MM.1S (cell line): Measurements from ENCODE around the gene NR6A1.

Source experiments
- DNase-seq: peaks from one replicate; pipeline ENCODE4 v3.0.0-alpha.2; 2015
- H2AFZ ChIP-seq: fragments of 300-600 bp; sonication (generic); 2 replicates; pipeline ENCODE4 v1.6.0; 2016; ENCODE audit warnings: antibody characterized with exemption, low read length
- H3F3A ChIP-seq: fragments of 300-600 bp; sonication (generic); 2 replicates; pipeline ENCODE4 v1.6.1; 2016; ENCODE audit warnings: mild to moderate bottlenecking, antibody characterized with exemption, low read length, moderate library complexity, mixed read lengths; ENCODE audit not compliant: insufficient read depth
- H3K27ac ChIP-seq: fragments of 300-600 bp; sonication (generic); 2 replicates; pipeline ENCODE4 v1.5.1; 2016; ENCODE audit warnings: mild to moderate bottlenecking, low read length
- H3K27me3 ChIP-seq: fragments of 300-600 bp; sonication (generic); replicated peaks from 2 replicates; pipeline ENCODE4 v1.6.0; 2016; ENCODE audit warnings: low read length; ENCODE audit not compliant: insufficient read depth
- H3K36me3 ChIP-seq: fragments of 300-600 bp; sonication (generic); replicated peaks from 2 replicates; pipeline ENCODE4 v1.6.1; 2016; ENCODE audit warnings: mild to moderate bottlenecking, low read length, mixed read lengths; ENCODE audit not compliant: insufficient read depth
- H3K4me1 ChIP-seq: fragments of 300-600 bp; sonication (generic); 2 replicates; pipeline ENCODE4 v1.6.1; 2016; ENCODE audit warnings: low read length, mixed read lengths
- H3K4me2 ChIP-seq: fragments of 300-600 bp; sonication (generic); 2 replicates; pipeline ENCODE4 v1.6.0; 2016; ENCODE audit warnings: low read depth, low read length
- H3K4me3 ChIP-seq: fragments of 300-600 bp; sonication (generic); 2 replicates; pipeline ENCODE4 v1.5.1; 2016; ENCODE audit warnings: low read length, mixed read lengths
- H3K79me2 ChIP-seq: fragments of 300-600 bp; sonication (generic); 2 replicates; pipeline ENCODE4 v1.6.1; 2016; ENCODE audit warnings: mixed run types, low read length, mixed read lengths
- H3K9ac ChIP-seq: fragments of 300-600 bp; sonication (generic); 2 replicates; pipeline ENCODE4 v1.6.1; 2016; ENCODE audit warnings: low read length, mixed read lengths
- H3K9me2 ChIP-seq: fragments of 300-600 bp; sonication (generic); replicated peaks from 2 replicates; pipeline ENCODE4 v1.6.1; 2016; ENCODE audit warnings: mild to moderate bottlenecking, low read length, mixed read lengths; ENCODE audit not compliant: insufficient read depth
- H3K9me3 ChIP-seq: fragments of 300-600 bp; sonication (generic); replicated peaks from 2 replicates; pipeline ENCODE4 v1.6.1; 2016; ENCODE audit warnings: mild to moderate bottlenecking, low read length, mixed read lengths; ENCODE audit not compliant: insufficient read depth
- H4K20me1 ChIP-seq: fragments of 300-600 bp; sonication (generic); 2 replicates; pipeline ENCODE4 v1.6.1; 2016; ENCODE audit warnings: mild to moderate bottlenecking, low read length, moderate library complexity, mixed read lengths; ENCODE audit not compliant: insufficient read depth
- CTCF ChIP-seq: fragments of 300-600 bp; sonication (generic); IDR thresholded peaks from 2 replicates; pipeline ENCODE4 v1.5.1; 2016; ENCODE audit warnings: antibody characterized with exemption, low read length, mixed read lengths
- EZH2 ChIP-seq: fragments of 300-600 bp; sonication (generic); optimal IDR thresholded peaks from 2 replicates; pipeline ENCODE3; 2017; ENCODE audit warnings: low read depth, mild to moderate bottlenecking, antibody characterized with exemption, low read length, mixed read lengths
- EZH2phosphoT487 ChIP-seq: fragments of 300-600 bp; sonication (generic); IDR thresholded peaks from 2 replicates; pipeline ENCODE4 v1.6.1; 2018; ENCODE audit warnings: antibody characterized with exemption, low read length

NR6A1 gene

GRCh38 chr9:124654431-124654830, 116.7 kb downstream of the NR6A1 start:
- no peaks in the 10 kb centered on the region for H3K79me2 ChIP-seq
- H3K27me3 ChIP-seq, result no peaks in the 10 kb centered on the region

DNA sequence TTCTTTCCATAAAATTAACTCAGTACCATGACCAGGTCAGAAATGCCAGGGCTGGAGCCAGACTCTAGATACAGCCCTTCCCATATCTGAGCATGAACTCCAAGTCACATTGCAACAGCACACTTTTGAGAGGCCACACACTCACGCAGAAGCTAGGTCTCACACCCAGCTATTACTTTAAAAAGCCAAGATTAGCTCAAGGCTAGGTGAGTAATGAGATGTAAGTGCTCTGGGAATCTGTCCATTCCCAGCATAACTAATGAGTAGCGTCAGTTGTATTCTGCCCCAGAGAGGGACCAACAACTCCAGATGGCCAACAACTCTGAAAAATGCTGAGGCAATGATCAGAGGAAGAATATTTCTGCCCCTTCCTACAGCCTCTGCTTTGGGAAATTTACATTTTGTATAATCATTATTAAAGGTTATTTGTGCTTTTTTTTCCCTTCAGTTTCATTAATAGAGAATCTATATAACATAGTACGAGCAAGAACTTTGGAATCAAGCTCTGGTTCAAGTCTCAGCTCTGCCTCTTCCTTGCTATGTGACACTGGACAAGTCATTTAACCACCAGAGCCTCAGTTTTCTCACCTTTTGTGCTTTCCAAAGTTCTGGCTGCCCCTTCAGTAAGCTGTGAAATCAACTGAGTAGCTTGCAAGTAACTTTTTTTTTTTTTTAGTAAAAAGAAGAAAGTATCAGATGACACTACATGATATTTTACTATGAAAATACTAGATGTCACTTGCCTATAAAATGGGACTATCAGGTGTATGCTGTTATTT, 118.3 kb downstream of the NR6A1 start:
- H3K79me2 ChIP-seq, result no peaks in the 10 kb centered on the region
- H3K9me3 ChIP-seq, result no peaks in the 10 kb centered on the region
- H3K4me2 ChIP-seq, result no peak overlapping the region
- H3K9me2 ChIP-seq, result no peaks in the 10 kb centered on the region
- no peaks in the 10 kb centered on the region for H3K36me3 ChIP-seq
- H3F3A ChIP-seq, result no peaks in the 10 kb centered on the region
- no peak overlapping the region for H2AFZ ChIP-seq
- no peaks in the 10 kb centered on the region for H3K4me1 ChIP-seq
- no peak overlapping the region for H3K4me3 ChIP-seq
- H3K9ac ChIP-seq, result no peak overlapping the region
- no peak for DNase-seq
- H3K27ac ChIP-seq, result no peak overlapping the region
- no peaks in the 10 kb centered on the region for H3K27me3 ChIP-seq
- TF ChIP-seq EZH2phosphoT487, result no peak
- TF ChIP-seq EZH2, result no peak
- TF ChIP-seq CTCF, result no peak
- no peaks in the 10 kb centered on the region for H4K20me1 ChIP-seq

More at GRCh38 chr9:124654431-124654830, 116.7 kb downstream of the NR6A1 start:
- Histone ChIP-seq H3K4me1 (no peaks in the 10 kb centered on the region), H4K20me1 (no peaks in the 10 kb centered on the region), H3K4me3 (no peak overlapping the region), H3K9me2 (no peaks in the 10 kb centered on the region), H3K9me3 (no peaks in the 10 kb centered on the region), H3K36me3 (no peaks in the 10 kb centered on the region), H3K9ac (no peak overlapping the region), H3K27ac (no peak overlapping the region), H3F3A (no peaks in the 10 kb centered on the region), H2AFZ (no peak overlapping the region), H3K4me2 (no peak overlapping the region)
- no peak for DNase-seq
- TF ChIP-seq EZH2 (no peak), CTCF (no peak)

GRCh38 chr9:124652203-124652602, 118.9 kb downstream of the NR6A1 start:
- Histone ChIP-seq H3K36me3 (no peaks in the 10 kb centered on the region), H2AFZ (no peak overlapping the region), H3K27me3 (no peaks in the 10 kb centered on the region), H3K4me1 (no peaks in the 10 kb centered on the region), H3K79me2 (no peaks in the 10 kb centered on the region), H3K9ac (no peak overlapping the region), H3K4me3 (no peak overlapping the region), H3K27ac (no peak overlapping the region), H3F3A (no peaks in the 10 kb centered on the region), H4K20me1 (no peaks in the 10 kb centered on the region), H3K4me2 (no peak overlapping the region), H3K9me2 (no peaks in the 10 kb centered on the region), H3K9me3 (no peaks in the 10 kb centered on the region)
- DNase-seq, result no peak
- no peak for TF ChIP-seq CTCF
- TF ChIP-seq EZH2phosphoT487, result no peak
- TF ChIP-seq EZH2, result no peak
